NK-92 treated with Interleukin-12 subunit alpha and Interleukin-12 subunit beta, amount 100 ng/mL, for 24 hours (cell line): Measurements from ENCODE around the gene TNFAIP8L3.
A peak's percentile ranks its signal among the peaks of the same experiment; 100 is the strongest.
"Not testable (repeated sequence)": the region's sequence is repeated elsewhere in the genome, so short reads cannot be mapped to it uniquely, and the experiment has no call there.

Experiments
- DNase-seq: peaks from one replicate; lab custom pipeline; 2025; lab: John Stamatoyannopoulos, UW

The TNFAIP8L3 gene

DNA sequence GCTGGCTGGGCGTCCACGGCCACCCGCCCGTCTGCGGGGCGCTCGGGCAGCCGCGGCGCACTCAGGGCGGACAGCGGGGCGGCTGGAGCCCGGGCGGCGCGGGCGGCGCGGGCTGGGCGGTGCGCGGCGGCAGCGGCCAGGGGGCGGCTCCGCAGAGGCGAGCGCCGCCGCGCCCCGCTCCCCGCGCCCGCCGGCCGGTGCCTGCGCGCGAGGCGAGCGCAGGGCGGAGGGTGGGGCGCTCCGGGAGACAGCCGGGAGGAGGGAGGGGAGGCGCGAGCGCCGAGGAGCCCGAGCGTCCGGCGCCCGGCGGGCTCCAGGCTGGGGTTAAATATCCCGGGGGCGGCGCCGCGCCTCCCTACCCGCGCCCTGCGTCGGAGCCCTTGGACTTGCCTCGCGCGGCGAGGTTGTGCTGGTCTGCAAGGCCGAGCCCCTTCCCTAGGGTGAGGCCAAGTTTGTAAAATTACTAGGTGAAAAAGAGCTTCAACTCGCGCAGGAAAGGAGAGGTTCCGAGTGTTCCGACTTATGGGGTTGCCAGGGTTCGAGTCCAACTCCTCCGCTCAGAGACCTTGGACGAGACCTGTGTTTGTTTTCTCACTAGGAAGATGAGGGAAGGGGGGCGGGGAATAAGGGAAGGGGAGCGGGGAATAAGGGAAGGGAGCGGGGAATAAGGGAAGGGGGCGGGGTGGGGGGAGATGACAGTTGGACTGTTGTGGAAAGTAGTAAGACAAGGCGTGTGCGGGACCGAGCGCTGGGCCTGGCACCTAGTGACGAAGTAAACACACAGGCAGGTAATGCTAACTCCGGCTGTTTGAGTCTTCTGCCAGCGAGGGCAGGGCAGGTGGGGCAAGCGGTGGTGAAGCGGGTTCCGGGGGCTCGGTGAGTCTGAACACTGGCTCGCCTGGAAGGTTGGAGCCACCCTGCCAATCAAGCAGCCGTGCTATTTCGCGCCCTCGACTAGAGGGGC, at the start of gene TNFAIP8L3:
Gene TNFAIP8L3, minus strand, starts transcription at position 301 of the 964 bp plus-strand sequence. CDS start 311 bp downstream, outside the sequence.
- DNase-seq, result no peak

DNA sequence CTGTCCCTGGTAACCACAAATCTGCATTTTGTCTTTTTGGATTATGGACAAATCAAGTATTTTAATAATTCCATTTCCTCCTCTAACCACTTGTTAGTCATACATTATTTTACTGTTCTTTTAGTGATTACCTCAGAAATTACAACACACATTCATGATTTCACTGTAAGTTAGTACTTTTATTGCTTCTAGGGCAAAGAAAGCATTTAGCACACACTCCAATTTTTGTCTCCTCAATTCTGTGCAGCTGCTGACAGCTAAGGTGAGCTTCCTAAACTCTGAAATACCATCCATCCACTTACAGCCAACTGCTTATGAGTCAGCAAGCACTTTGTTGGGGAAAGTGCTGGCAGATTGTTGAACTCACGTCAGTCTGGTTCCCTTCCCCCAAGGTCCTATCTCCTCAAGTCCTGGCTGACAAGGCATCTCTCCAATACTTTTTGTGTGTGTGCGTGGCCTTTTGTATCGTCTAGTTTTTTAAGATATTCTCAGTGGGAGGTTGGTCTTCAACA, 49.4 kb upstream of the TNFAIP8L3 start:
- DNase-seq, result no peak

DNA sequence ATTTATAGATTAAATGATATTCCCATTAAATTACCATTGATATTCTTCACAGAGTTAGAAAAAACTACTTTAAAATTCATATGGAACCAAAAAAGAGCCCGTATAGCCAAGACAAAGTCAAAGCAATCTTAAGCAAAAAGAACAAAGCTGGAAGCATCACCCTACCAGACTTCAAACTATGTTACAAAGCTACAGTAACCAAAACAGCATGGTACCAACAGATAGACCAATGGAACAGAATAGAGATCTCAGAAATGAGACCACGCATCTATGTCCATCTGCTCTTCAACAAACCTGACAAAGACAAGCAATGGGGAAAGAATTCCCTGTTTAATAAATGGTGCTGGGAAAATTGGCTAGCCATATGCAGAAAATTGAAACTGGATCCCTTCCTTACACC, 45.6 kb upstream of the TNFAIP8L3 start:
- not testable (repeated sequence) for DNase-seq

DNA sequence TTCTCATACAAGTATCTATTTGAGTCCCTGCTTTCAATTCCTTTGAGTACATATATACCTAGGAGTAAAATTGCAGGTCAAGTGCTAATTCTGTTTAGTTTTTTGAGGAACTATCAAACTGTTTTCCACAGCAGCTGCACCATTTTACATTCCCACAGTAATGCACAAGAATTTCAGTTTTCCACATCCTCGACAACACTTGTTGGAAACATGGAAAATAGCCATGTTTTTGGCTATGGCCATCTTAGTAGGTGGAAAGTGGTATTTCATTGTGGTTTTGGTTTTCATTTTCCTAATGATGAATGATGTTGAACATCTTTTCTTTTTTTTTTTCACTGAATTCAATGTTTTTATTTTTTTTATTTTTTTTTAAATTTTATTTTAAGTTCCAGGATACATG, 44.4 kb upstream of the TNFAIP8L3 start:
- no peak for DNase-seq

DNA sequence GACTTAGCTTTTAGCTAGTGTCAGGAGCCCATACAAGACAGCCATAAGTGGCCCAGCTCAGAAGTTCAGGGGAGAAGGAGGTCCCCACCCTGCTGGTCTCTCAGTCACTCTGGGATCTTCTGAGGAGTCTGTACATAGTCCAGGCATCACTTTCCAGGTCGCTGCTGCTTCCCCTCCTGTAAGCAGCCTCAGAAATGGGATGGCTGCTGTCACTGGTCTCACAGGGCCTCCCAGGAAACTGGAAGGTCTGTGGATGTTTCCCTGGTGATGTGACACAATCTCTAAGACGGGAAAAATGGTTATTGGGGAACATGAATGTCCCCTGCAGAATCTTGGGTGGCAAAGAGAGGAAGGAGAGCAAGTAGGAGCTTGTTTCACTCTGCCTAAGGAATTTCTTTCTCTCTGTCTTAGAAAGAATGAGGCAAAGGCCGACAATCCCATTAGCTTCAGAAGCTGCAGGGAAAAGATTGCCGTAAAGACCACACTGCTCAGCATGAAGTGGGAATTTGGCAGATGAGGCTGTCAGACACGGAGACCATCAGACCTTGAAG, 43.2 kb upstream of the TNFAIP8L3 start:
- DNase-seq, result no peak

DNA sequence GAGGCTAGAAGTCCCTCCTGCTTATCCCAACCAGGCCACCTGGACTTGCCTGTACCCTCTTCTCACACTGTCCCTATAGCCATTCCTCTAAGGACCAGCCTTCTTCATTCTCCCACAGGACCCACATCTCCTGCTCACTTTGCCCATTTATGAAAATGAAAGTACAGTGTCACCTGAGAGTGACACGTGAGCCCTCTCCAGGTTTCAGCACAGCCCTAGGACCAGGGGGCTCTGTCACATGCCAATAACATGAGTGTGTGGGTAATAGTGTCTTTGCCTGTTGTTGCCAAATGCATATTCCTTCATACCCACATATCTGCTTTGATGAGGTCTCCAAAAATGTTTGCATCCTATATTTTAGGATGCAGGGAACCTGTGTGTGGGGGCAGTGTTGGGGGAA, 42.3 kb upstream of the TNFAIP8L3 start:
- DNase-seq, result no peak

DNA sequence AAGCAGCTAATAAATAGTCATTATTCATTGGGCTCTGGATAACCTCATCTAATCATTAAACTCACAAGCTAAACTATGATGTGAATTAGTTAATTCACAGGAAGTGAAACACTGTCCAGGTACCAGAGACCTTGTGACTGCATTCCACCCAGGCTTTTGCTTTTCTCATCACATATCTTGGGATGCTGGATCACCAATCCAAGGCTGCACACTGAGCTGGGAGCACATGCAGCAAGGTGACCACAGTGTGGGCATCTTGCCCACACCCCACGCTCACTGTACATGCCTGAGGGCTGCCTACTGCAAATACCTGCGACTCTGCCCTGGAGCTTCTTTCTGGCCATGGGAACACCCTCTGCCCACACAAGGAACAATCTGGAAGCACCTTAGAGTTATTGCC, 40.6 kb upstream of the TNFAIP8L3 start:
- no peak for DNase-seq

DNA sequence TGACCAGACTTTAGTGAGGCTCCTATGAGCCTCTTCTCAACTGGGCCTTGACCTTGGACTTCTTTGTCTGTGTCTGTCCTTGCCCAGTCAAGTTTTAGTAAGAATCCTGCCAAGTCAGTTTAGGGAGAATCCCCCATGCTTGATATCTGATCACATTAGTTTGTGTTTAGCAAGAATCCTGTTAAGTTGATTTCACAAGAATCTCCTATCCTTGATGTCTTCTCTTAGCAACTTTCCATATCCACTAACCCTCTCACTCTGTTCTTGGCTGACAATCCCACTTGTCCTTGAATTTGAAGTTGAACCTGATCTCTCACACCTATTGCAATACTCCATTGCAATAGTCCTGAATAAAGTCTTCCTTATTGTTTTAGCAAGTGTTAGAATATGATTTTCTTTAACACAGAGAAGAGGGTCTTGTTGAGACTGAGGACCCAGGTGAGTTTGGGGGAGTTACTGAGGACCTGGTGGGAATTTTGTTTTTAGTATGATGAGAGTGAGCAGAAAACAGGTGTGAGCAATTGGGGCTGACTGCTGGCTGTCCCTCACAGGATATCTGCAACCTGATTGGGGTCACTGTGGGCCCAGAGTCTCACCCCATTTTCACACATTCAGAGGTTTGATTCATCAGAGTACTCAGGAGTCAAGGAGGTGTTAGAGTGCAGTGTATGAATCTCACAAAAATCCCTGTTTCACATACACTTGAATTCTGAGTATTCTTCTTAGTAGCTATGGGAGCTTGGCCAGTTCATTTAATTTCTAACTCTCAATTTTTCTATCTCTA, 39.9 kb upstream of the TNFAIP8L3 start:
- DNase-seq, result peak; percentile 64

DNA sequence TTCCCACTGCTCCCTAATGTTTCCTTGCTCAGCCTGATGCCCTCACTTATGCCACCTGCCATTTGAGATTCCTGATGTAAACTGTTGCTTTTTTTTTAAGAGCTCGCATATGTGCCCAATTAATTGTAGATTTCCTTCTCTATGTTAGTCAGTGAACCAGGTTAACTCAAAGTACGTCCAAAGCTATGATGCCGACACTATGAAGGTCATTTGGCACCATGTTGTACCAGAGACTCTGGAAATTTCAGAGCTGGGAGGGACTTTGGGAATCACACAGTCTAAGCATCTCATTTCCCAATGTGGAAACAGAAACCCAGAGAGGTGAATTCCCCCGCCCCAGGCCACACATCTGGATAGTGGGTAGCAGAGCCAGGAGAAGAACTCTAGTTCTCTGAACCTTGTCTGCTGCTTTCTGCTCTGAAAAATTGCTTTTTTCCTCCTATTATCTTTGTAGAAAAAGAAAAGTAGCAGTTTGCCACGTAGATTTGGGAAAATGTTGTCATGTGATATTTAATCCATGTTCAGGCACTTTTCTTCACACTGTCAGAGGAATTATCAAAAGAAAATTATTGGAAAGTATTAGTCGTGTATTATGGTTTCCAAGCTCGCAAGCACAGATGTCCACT, 38.5 kb upstream of the TNFAIP8L3 start:
- no peak for DNase-seq

DNA sequence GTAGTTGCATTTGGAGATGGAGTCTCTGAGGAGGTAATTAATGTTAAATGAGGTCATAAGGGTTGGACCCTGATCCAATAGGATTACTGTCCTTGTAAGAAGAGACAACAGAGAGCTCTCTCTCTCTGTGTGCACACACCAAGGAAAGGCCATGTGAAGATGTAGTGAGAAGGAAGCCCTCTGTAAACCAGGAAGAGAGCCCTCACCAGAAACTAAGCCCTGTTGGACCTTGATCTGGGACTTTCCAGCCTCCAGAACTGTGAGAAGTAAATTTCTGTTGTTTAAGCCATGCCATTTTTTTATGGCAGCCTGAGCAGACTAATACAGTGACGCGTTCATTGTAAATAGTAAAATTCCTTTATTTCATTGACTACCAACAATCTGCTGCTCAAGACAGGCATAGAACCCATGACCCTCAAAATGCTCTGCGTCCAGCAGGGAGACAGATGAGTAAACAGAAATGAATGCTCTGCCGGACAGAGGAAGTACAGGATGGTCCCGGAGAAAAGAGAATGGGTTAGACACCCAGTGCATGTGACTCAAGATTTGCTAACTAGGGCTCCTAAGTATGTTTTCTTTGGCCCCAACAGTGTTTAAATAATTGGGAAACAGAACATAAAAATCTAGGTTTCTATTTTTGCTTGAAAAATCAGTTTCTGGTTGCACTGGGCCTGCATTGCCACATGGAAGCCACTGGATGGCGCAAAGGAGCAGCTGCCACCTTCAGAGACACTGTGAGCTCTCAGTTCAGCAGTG, 37.9 kb upstream of the TNFAIP8L3 start:
- peak; percentile 18 for DNase-seq

DNA sequence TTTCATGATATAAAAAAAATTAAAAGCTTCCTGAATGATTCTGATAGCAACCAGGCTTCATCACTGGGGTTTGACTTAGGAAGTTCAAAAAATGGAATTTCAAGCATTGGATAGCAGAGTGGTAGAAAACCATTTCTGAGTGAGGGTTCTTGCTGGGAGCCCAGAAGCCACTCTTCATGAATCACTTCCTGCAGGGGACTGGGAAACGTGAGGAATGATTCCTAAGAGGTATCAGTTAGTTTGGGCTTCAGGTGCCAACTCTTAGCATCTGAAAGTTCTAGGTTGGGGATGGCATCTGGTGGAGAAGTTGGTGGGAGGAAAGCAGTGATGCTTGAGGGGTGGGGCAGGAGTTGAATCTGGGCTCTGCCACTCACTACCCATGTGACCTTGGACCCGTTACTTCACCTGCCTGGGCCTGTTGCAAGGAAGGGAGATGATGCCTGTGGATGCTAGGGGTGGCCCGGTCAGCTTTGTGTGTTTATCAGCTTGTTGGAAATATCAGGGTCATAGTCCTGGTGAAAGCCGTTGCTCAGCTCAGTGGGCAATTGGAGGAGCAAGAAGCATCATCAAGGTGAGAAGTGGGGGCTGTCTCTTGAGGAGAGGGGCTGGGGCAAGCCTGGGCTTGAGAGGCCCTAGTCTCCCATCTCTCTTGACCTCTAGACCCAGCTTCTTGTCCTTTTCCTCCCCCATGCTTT, 37.0 kb upstream of the TNFAIP8L3 start:
- DNase-seq, result no peak

DNA sequence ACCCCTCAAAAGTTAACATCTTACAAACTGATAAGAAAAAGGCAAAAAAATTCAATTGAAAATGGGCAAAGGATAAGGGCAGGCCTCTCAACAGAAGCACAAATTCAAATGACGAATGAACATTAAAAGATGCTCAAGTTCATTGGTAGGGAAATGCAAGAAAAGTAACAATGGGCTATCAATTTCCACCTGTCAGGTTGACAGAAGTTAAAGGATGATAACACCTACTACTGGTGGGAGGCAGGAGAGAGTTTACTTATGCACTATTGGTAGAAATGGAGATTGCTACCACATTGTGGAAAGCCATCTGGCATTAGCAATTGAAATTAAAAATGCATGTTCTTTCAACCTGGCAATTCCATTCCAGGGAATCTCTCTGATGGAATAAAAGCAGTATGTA, 35.6 kb upstream of the TNFAIP8L3 start:
- no peak for DNase-seq

DNA sequence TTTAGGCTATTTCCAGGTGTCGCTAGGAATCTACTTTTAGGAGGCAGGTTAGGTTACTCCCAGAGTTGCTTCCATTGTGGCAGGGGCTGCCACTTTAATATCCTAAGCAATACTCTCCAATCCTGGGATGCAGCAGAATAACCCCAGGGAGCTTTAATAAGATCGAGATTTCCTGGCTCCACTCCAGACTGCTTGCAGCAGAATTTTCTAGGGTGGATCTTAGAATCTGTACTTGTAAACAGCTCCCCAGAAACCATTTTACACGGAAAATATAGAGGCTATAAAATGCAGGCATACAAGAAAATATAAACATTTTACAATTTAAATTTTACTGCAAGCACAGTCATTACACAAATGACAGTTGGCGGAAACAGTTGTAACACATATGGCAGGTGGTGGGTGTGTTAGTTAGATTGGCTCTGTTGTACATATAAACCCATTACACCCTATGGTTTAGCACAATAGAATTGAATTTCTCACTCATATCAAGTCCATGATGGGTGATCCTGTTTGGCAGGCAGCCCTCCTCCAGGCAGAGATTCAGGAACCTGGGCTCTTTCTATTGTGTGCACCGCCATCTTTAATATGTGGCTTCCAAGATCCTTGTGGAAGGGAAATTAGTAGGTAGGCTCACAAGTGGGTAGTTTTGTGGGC, 35.0 kb upstream of the TNFAIP8L3 start:
- DNase-seq, result no peak

DNA sequence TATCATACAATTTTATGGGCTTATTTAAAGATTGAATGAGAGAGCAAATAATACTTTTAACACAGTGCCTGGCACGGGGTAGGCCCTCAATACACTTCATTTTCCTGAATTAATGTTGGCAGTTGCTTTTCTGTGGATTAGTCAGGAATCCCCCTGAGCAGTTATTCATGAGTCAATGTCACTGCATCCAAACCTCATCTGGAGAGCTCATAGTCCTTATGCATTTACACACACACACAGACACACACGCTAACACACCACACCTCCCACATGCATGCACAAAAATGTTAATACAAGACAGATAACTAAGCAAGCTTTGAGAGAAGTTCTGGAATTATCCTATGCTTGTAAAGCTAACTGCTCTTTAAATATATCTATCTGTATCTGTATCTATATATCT, 34.0 kb upstream of the TNFAIP8L3 start:
- no peak for DNase-seq

DNA sequence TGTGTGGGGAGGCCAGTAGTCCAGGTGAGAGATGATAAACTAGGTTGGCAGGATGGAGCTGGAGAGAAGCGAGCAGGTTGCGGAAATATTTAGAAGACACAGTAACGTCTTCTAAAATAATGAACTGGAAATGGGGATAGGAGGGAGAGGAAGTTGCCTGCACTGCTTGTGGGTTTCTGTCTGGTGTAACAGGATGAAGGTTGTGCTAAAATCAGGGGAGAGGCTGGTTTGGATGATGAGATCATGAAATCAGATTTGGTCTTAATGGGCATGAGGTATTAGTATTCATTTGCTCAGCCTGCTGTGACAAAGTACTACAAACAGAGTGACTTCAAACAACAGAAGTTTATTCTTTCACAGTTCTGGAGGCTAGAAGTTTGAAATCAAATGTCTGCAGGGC, 32.1 kb upstream of the TNFAIP8L3 start:
- DNase-seq, result no peak

DNA sequence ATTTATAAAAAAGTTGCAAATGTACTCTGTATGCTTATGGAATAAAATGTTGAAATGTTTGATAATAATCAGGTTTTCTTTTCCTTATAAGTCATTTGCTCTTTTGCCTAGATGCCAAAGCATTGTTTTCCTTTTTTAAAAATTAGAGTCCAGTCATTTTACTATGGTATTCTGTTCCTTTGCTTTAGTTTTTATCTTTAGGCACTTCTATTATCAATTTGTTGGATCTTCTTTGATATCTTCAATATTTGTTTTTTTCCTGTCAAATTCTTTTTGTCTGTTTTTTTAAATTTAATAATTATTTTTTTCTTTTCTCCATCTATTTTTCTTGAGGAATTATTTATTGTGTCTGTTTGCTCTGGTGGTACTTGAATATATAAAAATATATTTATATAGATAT, 28.3 kb upstream of the TNFAIP8L3 start:
- DNase-seq, result not testable (repeated sequence)

DNA sequence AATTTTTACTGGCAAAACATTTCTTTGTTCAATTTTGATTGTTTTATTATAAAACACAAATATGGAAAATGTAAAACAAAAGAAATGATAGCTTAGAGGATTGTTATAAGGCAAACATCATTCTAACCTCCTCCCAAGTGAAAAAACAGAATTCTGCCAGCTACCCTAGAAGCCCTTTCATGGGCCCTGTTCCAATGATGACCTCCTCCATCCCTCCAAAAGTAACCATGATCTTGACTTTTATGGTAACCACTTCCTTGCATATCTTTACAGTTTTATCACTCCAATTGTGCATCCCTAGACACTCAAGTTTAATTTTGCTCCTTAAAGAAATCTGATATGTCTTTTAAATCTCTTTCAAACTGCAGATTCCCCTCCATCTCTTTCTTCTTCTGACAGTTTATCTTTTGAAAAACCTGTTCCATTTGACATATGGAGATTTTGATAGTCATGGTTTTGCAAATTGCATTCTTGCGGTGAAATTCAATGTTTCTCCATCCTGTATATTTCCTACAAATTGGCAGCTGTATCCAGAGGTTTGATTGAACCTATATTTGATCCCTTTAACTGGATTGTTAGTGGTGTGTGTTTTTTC, 27.0 kb upstream of the TNFAIP8L3 start:
- DNase-seq, result no peak

DNA sequence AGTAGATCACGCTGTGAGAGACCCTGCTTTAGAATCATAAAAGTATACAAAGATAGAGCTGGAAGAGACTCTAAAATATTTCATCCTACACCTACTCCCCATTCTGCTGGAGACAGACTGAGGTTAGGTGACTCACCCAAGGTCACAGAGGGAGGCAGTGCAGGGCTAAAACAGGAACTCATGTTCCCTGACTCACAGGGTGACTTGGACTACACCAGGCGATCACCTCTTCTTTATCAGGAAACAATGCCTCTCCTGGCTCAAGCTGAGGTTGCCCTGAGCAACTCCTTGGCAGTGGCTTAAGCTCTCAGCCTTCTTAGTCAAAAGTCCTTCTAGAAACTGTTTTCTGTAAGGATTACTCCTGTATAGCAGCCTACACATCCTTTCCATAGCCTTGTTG, 26.4 kb upstream of the TNFAIP8L3 start:
- peak; percentile 58 for DNase-seq

DNA sequence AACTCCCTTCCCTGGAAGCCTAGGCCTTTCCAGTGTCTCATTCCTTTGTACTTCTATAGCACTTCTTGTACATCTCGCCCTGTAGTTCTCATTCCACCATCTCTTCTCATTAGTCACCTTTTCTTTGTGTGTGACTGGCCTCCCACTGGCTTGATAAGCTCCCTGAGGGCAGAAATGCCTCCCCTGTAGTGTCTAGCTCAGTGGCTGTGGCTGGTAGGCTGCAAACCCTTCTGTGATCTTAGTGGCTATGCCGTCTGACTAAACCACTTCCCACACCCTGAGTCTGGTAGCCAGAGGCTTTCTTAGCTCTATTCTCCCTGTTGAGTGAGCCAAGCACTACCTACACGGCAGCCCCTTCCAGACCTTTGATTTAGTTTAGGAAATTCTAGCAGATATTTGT, 24.4 kb upstream of the TNFAIP8L3 start:
- DNase-seq, result no peak

DNA sequence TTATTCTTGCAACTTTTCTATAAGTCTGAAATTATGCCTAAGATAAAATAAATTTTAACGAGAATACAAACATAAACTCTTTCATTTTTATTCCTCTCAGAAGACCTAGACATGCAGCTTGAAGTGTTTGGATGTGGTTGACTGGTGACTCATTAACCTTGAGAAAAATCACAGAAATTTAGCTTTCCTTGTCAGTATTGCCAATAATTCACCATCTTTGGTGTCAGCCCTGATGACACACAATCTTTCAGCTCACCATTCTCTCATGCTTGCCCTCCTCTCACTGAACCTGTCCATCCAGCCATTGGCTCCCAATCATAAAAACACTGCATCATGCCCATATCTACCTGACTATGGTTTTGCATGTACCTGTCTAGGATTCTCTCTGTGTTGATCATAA, 22.6 kb upstream of the TNFAIP8L3 start:
- no peak for DNase-seq
